Mucosa of rectum (tissue), 2 donors: ENCODE measurements around the gene ARHGAP4.

Source experiments
- H3K27ac ChIP-seq, 2 donors: one replicate each; pipeline ENCODE4 v1.7.0; 2013; ENCODE audit warnings: inconsistent platforms in 2 of 2, low read depth in 2 of 2, low read length in 2 of 2
- H3K27me3 ChIP-seq, 2 donors: one replicate each; pipeline ENCODE4 v1.7.0; 2013; ENCODE audit warnings: low read length in 2 of 2; ENCODE audit not compliant: control insufficient read depth in 2 of 2, insufficient read depth in 2 of 2
- H3K36me3 ChIP-seq, 2 donors: one replicate each; pipeline ENCODE4 v1.7.0; 2013; ENCODE audit warnings: low read length in 2 of 2; ENCODE audit not compliant: control insufficient read depth in 2 of 2, insufficient read depth in 2 of 2
- H3K4me1 ChIP-seq, 2 donors: one replicate each; pipeline ENCODE4 v1.7.0; 2013; ENCODE audit warnings: low read length in 2 of 2, mild to moderate bottlenecking in 1 of 2; ENCODE audit not compliant: control insufficient read depth in 2 of 2, insufficient read depth in 2 of 2
- H3K4me3 ChIP-seq, 2 donors: one replicate each; pipeline ENCODE4 v1.7.0; 2013; ENCODE audit warnings: low read length in 2 of 2
- H3K9ac ChIP-seq, 2 donors: one replicate each; pipeline ENCODE4 v1.7.0; 2013; ENCODE audit warnings: low read length in 2 of 2, low read depth in 1 of 2, mild to moderate bottlenecking in 1 of 2
- H3K9me3 ChIP-seq, 2 donors: one replicate each; pipeline ENCODE4 v1.7.0; 2013; ENCODE audit warnings: low read length in 2 of 2; ENCODE audit not compliant: control insufficient read depth in 2 of 2
- donor health status: healthy.
- donor health status: Normal muscosa, but diverticular disease.

Gene ARHGAP4

GRCh38 chrX:153889123-153889522, 36.9 kb downstream of the ARHGAP4 start:
- peaks cover 31 to 32% of the 10 kb centered on the region in 2 donors for H3K27me3 ChIP-seq
- H3K27ac ChIP-seq, result no peak overlapping the region
- H3K9ac ChIP-seq, result no peak overlapping the region
- H3K36me3 ChIP-seq, result no peaks in the 10 kb centered on the region
- no peaks in the 10 kb centered on the region for H3K4me1 ChIP-seq
- no peak overlapping the region for H3K4me3 ChIP-seq
- no peaks in the 10 kb centered on the region for H3K9me3 ChIP-seq

- Histone ChIP-seq H3K9ac (no peak overlapping the region), H3K36me3 (no peaks in the 10 kb centered on the region), H3K4me3 (no peak overlapping the region), H3K9me3 (no peaks in the 10 kb centered on the region), H3K27ac (no peak overlapping the region), H3K27me3 (peaks cover 35 to 37% of the 10 kb centered on the region in 2 donors), H3K4me1 (no peaks in the 10 kb centered on the region)
Observed at GRCh38 chrX:153888344-153888743, 37.7 kb downstream of the ARHGAP4 start.

- Histone ChIP-seq H3K9me3 (no peaks in the 10 kb centered on the region), H3K9ac (no peak overlapping the region), H3K4me3 (no peak overlapping the region), H3K27me3 (peaks cover 35 to 37% of the 10 kb centered on the region in 2 donors), H3K4me1 (no peaks in the 10 kb centered on the region), H3K27ac (no peak overlapping the region), H3K36me3 (no peaks in the 10 kb centered on the region)
Observed at GRCh38 chrX:153887385-153887784, 38.7 kb downstream of the ARHGAP4 start.

- no peak overlapping the region for H3K9ac ChIP-seq
- H3K4me3 ChIP-seq, result no peak overlapping the region
- H3K27ac ChIP-seq, result no peak overlapping the region
- H3K9me3 ChIP-seq, result no peaks in the 10 kb centered on the region
- H3K36me3 ChIP-seq, result no peaks in the 10 kb centered on the region
- H3K4me1 ChIP-seq, result no peaks in the 10 kb centered on the region
- H3K27me3 ChIP-seq, result peaks cover 37 to 38% of the 10 kb centered on the region in 2 donors
Observed at GRCh38 chrX:153886915-153887314, 39.1 kb downstream of the ARHGAP4 start.

- no peaks in the 10 kb centered on the region for H3K36me3 ChIP-seq
- H3K9ac ChIP-seq, result no peak within 1 kb of the TSS
- H3K4me3 ChIP-seq, result no peak within 1 kb of the TSS
- H3K9me3 ChIP-seq, result no peaks in the 10 kb centered on the region
- H3K27me3 ChIP-seq, result peaks cover 44 to 45% of the 10 kb centered on the region in 2 donors
- no peaks in the 10 kb centered on the region for H3K4me1 ChIP-seq
- no peak within 1 kb of the TSS for H3K27ac ChIP-seq
Observed at GRCh38 chrX:153885968-153886903, 39.8 kb downstream of the ARHGAP4 start, which contains the start of gene L1CAM. L1CAM (minus strand) TSS chrX:153886173; CDS start chrX:153875836, 10,337 bp downstream.

GRCh38 chrX:153885208-153885787, 40.8 kb downstream of the ARHGAP4 start:
- Histone ChIP-seq H3K27ac (no peak overlapping the region), H3K9ac (no peak overlapping the region), H3K27me3 (peaks cover 46 to 48% of the 10 kb centered on the region in 2 donors), H3K36me3 (no peaks in the 10 kb centered on the region), H3K9me3 (no peaks in the 10 kb centered on the region), H3K4me1 (no peaks in the 10 kb centered on the region), H3K4me3 (no peak overlapping the region)

GRCh38 chrX:153884590-153884989, 41.5 kb downstream of the ARHGAP4 start:
- Histone ChIP-seq H3K27me3 (peaks cover 52% of the 10 kb centered on the region in 2 donors), H3K36me3 (no peaks in the 10 kb centered on the region), H3K27ac (no peak overlapping the region), H3K9ac (no peak overlapping the region), H3K4me3 (no peak overlapping the region), H3K4me1 (no peaks in the 10 kb centered on the region), H3K9me3 (no peaks in the 10 kb centered on the region)

GRCh38 chrX:153884136-153884535, 41.9 kb downstream of the ARHGAP4 start:
- Histone ChIP-seq H3K27ac (no peak overlapping the region), H3K36me3 (no peaks in the 10 kb centered on the region), H3K27me3 (peaks cover 52 to 54% of the 10 kb centered on the region in 2 donors), H3K9ac (no peak overlapping the region), H3K4me1 (no peaks in the 10 kb centered on the region), H3K9me3 (no peaks in the 10 kb centered on the region), H3K4me3 (no peak overlapping the region)

- Histone ChIP-seq H3K27me3 (peaks cover 56% of the 10 kb centered on the region in 2 donors), H3K9ac (no peak overlapping the region), H3K4me1 (no peaks in the 10 kb centered on the region), H3K4me3 (no peak overlapping the region), H3K36me3 (no peaks in the 10 kb centered on the region), H3K9me3 (no peaks in the 10 kb centered on the region), H3K27ac (no peak overlapping the region)
Observed at GRCh38 chrX:153883163-153883843, 42.8 kb downstream of the ARHGAP4 start.

- H3K4me3 ChIP-seq, result no peak overlapping the region
- no peak overlapping the region for H3K27ac ChIP-seq
- H3K4me1 ChIP-seq, result no peaks in the 10 kb centered on the region
Observed at GRCh38 chrX:153882557-153882956, 43.5 kb downstream of the ARHGAP4 start.

More at GRCh38 chrX:153882557-153882956, 43.5 kb downstream of the ARHGAP4 start:
- Histone ChIP-seq H3K36me3 (no peaks in the 10 kb centered on the region), H3K9me3 (no peaks in the 10 kb centered on the region), H3K27me3 (peaks cover 54 to 59% of the 10 kb centered on the region in 2 donors), H3K9ac (no peak overlapping the region)
